Fibroblast of gingiva (primary cell): ENCODE measurements around the gene VARS1.

ENCODE experiments used
- DNase-seq: peaks from one replicate; pipeline ENCODE4 v3.0.0-alpha.2; 2011; ENCODE audit warnings: low read depth

The VARS1 gene

GRCh38 chr6:31771992-31772358 lies 23.6 kb downstream of the VARS1 start:
- no peak for DNase-seq

DNA sequence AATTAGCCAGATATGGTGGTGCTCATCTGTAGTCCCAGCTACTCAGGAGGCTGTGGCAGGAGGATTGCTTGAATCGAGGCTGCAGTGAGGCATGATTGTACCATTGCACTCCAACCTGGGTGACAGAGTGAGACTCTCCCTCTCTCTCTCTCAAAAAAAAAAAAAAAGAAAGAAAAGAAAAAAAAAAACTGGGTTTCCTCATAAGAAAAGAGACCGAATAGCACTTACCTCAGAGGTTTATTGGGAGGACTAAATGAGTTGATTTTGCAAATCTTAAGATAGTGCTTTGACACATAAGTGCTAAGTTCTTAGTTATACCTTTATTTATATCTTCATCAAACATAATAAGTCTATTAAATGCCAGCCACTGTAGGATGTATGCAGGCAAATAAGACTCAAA lies 24.7 kb downstream of the VARS1 start:
- DNase-seq, result no peak

DNA sequence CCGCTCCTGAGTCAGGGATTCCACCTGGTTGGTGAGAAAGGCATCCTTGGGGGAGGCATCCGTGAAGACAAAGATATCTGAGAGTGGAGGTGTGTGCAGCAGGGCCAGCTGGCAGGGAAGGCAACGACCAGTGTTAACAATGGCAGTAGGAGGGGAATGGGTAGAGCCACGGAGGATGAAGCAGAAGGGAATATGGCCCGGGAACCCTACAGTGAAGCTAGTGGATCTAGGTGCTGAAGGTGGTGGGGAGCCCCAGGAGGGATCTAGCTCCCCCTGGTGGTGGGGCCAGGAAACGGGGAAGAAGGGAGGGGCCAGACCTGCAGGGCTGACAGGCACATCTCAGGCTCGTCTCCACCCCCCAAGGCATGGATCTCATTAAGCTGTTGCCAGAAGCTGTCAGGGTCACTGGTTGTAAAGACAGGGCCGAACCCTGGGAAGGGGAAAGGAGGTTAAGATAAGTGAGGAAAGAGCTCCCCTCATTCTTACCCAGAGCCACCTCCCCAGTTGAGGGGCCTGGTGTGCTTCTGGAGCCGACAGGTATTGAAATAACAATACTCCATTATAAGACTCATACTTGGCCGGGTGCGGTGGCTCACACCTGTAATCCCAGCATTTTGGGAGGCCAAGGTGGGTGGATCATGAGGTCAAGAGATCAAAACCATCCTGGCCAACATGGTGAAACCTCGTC lies 25.7 kb downstream of the VARS1 start:
- peak; percentile 34 for DNase-seq

GRCh38 chr6:31768363-31769257 lies 26.9 kb downstream of the VARS1 start:
- no peak for DNase-seq

GRCh38 chr6:31767096-31767645 lies 28.4 kb downstream of the VARS1 start:
- no peak for DNase-seq

GRCh38 chr6:31765910-31766794 lies 29.4 kb downstream of the VARS1 start:
- no peak for DNase-seq

- DNase-seq, result no peak
These were observed 30.0 kb downstream of the VARS1 start for GRCh38 chr6:31765559-31765909.

DNA sequence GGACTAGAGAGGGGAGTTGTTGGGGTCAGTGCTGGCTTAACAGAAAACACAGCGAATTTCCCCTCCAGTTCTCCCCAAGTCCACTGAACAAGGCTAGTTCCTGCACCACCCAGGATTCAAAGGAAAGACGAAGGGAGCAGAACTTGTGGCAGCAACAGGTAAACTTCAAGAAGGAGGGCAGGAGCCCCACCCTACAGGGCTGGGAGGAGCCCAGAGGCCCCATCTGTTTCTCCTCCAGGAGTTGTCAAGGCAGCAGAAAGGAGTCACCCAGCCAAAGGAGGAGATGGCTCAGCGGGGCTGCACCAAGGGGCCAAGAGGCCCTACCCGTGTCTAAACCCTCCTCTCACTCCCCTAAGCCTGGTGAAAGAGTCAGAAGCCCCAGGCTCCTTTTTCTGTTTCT lies 31.4 kb downstream of the VARS1 start:
- no peak for DNase-seq

GRCh38 chr6:31763619-31763940 lies 32.0 kb downstream of the VARS1 start:
- peak; percentile 45 for DNase-seq

GRCh38 chr6:31762878-31763618 lies 32.5 kb downstream of the VARS1 start:
- no peak for DNase-seq

DNA sequence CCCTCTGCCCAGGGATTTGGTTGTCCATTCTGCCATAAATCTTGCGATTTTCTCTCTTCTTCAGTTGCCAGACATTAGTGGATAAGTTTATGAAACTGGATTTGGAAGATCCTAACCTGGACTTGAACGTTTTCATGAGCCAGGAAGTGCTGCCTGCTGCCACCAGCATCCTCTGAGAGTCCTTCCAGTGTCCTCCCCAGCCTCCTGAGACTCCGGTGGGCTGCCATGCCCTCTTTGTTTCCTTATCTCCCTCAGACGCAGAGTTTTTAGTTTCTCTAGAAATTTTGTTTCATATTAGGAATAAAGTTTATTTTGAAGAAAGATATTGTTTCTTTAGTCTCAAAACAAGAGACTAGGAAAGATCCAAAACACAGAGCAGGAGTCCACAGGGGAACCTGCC lies 33.2 kb downstream of the VARS1 start, which contains the start of gene SAPCD1:
TSS of gene SAPCD1 (plus strand) at position 301 of the 400 bp plus-strand sequence. CDS start 399 bp downstream, outside the sequence.
- DNase-seq, result no peak

DNA sequence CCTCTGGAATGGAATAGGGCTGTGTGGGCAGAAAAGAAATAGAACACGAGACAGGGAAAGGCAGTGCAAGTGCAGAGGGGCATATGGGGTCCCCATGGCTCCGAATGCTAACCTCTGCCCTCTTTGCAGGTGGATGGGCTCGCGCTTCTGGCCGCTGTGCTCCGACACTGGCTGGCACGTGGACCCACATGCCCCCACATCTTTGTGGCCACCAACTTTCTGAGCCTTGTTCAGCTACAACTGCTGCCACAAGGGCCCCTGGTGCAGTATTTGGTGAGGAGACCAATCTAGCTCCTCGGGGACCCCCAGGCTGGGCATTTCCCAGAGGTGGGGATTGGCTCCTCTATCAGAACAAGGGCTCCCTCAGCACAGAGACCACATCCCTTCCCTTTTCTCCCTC lies 34.2 kb downstream of the VARS1 start:
- DNase-seq, result no peak

DNA sequence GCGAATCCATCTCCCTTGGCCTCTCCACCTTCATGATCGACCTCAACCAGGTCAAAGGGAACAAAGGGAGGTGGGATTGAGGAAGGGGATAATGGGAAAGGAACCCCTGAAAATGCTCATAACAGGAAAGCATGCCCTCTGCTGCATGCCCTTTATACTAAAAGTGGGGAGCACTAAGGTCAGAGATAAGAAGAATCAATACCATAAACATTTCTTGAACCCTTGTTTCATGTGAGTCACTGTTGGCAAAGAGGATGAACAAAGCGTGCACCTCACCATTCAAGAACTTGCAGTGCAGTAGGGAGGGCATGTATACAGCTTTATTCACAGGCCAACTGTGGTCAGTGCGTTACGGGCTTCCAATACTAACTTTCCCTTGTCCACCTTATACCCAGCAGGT lies 34.8 kb downstream of the VARS1 start:
- DNase-seq, result no peak

DNA sequence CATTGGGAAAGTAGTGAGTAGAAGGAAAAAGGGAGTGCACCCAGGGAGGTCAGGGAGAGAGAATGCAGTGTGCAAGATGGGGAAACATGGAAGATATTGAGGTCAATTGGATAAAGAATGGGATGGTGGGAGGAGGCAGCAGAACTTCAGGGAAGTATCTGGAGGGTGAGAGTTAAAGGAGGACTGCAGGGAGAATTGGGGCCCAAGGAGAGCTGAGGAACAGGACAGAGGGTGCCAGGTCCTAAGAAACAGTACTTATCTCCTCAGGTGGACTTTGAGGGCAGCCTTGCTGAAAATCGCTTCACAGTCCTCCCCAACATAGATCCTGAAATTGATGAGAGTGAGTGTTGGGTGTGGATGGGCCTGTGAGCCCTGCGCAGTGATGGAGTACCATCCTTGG lies 37.3 kb downstream of the VARS1 start:
- DNase-seq, result no peak

DNA sequence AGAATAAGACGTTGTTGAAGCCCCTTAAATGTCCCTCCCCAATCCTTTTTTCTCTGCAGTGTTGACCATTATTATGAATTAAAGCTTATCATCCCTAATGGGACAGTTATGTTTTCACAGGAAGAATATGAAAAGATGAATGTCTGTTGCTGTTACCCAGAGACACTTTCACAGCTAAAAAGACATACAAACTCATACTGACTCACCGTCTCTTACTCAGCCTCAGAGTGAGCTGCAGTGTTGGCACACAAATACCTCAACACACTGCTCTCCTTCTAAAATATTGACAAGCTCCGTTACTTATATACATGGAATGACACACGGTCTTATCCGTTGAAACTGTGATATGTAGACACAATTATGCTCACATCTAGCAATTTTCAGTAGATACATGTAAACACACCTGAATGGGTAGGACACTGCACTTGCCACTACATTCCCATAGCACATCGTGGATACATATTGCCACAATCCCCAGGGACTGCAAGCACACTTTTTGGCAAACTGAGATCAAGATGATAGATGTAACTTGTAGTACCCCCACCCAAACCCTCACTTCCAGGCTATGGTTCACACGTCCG lies 42.7 kb downstream of the VARS1 start:
- peak; percentile 29 for DNase-seq

DNA sequence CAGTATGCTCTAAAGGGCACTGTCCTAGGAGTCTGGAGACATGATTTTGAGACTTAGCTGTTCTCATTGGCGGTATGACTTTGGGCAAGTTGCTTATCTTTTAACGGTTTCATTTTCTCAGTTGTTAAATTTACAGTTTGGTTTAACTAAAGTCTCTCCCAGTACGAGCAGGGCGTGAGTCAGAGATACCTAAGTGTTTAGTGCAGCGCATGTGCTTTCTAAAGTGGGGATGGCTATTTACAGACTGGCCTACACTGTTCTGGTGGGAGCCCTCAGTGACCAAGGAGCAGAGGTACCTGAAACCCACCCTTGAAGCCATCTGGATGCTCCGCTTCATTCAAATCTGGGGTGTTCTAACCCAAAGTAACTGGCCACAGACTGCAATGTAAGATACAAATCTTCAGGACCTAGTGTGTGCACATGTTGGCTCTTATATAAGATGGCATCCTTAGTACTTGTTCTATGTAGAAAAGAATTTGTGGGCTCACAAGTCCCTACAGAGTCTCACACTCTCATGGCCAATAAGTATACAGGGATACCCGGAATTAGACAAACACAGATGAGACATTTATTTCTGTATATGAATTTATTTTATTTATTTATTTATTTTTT lies 45.0 kb downstream of the VARS1 start:
- DNase-seq, result no peak

DNA sequence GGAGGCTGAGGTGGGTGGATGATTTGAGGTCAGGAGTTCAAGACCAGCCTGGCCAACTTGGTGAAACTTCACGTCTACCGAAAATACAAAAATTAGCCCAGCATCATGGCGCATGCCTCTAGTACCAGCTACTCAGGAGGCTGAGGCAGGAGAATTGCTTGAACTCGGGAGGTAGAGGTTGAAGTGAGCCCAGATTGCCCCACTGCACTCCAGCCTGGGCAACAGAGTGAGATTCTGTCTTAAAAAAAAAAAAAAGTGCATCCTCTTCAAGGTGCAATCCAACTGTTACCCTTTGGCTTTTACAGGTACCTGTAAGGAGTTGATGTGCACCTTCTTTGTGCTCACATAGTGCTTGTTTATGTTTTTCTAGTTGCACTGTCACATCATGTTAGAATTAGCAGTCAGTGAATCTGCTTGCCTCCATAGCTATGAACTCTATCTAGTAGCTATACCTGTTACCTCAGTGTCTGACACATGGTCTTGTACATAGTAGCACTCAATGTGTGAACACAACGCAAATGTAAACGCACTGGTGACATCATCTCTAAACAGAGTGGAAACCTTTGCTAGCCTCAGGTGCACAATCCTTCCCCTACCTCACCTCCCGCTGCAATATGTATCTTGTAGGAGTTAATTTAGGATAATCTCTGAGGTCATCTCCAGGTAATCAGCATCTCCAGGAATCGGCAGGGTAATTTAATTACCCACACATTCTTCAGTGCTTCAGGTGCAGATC lies 46.1 kb downstream of the VARS1 start:
- DNase-seq, result no peak
